ENCODE measurements around the gene NLGN3.
"Not testable (repeated sequence)": the region's sequence is repeated elsewhere in the genome, so short reads cannot be mapped to it uniquely, and the experiment has no call there.

Gene NLGN3

DNA sequence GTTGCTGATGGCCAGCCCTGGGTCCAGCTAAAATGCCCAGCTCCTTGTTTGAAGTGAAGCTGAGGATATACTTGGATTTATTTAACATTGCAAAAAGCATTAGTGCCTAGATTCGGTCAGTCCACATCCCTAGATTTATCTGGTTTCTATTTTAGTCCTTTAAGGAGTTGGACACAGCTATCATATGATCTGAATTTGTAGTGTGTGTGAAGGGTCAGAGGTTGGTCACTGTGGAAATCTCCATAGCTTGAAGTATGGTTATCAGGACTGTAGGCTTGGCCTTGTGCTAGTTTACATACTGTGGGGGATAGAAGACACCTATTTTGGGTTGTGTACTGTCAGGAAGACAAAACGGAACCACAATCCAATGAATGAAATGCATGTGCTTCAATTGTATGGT is 28.8 kb downstream of the NLGN3 start:
- no peak for DNase-seq

GRCh38 chrX:71174795-71175194 is 30.2 kb downstream of the NLGN3 start:
- no peak for DNase-seq

DNA sequence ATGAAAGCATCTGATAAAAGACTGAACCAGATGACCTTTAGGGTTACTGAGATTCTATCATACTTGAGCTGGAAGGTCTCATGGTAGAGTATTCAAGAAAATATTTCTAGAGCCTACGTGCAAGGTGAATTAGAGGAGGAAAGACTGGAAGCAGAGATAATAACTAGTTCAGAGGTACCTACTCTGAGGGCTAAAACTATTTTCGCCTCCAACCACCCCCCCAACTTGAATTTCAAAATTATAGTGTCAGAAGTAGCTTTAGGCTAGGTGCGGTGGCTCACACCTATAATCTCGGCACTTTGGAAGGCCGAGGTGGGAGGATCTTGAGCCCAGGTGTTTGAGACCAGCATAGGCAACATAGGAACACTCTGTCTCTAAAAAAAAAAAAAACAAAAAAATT is 30.9 kb downstream of the NLGN3 start:
- DNase-seq: no peak

DNA sequence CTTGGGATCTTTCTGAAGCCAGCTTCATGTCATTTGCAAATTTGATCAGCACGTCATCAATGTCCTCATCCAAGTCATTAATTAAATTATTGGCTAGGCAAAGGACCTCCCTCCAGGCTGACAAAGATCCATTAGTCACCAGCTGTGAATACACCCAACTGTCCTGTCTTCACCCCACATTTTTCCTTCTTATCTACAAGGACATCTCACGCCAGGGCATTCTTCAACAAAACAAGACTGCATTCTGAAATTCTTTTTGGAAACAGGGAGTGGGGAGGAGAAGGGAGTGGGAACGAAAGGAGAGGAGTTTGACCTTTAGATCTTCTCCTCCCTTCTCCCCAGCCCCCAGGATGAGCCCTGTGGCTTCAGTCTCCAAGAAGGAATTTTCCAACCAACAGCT is 32.7 kb downstream of the NLGN3 start:
- no peak for DNase-seq

DNA sequence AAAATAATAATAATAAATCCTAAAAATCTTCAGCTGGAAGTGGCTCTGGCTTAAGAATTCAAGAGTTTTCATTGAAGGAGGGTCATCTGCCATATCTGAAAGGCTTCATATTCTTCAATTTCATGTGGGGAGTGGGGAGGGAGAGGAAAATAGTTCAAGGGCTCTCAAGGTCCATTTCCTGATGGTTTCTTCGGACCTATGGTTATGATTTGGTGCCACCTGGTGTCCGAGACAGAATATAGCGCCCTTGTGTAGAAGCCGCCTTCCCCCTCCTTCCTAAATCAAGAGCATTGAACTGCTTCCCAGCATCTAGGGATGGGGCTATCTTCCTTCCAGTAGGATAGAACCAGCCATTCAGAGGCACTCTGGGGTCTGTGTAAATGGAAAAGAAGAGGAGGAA is 34.3 kb downstream of the NLGN3 start:
- DNase-seq: peak; percentile 31 to 59

DNA sequence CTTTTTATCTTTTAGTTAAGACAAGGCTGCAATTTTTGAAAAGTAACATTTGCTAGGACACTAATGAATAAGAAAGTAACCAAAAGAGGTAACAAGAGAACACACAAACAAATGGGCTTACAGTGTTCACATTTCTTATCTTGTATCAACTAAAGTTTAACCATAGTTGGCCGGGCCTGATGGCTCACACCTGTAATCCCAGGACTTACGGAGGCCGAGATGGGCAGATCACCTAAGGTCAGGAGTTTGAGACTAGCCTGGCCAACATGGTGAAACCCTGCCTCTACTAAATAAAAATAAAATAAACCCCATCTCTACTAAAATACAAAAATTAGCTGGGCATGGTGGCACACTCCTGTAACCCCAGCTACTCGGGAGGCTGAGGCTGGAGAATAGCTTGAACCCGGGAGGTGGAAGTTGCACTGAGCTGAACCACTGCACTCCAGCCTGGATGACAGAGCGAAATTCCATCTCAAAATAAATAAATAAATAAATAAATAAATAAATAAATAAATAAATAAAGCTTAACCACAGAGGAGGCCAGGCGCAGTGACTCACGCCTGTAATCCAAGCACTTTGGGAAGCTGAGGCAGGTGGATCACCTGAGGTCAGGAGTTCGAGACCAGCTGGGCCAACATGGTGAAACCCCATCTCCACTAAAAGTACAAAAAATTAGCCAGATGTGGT is 36.1 kb downstream of the NLGN3 start:
- not testable (repeated sequence) for DNase-seq

- DNase-seq: peak; percentile 45 to 51
Measured at GRCh38 chrX:71181558-71181909, 36.9 kb downstream of the NLGN3 start.

- DNase-seq: peak; percentile 90 to 91
Measured at GRCh38 chrX:71181910-71182799, 37.5 kb downstream of the NLGN3 start.

DNA sequence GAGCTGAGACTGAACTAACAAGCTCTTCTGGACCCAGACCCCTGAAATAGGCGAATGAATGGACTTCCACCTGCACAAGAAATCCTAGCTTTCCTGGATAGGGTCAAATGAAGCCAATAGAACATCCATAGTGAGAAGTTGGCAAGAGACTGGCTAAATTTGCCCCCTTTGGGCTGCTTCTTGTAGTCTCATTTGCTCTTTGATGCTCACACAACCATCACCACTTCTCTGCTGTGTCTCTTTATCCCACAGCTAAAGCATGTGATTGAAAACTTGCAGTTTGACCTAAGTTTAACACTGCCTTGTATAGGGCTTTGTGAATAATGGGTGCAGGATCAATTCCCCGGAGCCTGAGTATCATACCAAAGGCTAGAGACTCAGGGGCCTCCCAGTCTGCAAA is 38.2 kb downstream of the NLGN3 start:
- DNase-seq: no peak

- no peak for DNase-seq
Measured at GRCh38 chrX:71183341-71183740, 38.7 kb downstream of the NLGN3 start.

- DNase-seq: no peak
Measured at GRCh38 chrX:71184092-71184491, 39.5 kb downstream of the NLGN3 start.

DNA sequence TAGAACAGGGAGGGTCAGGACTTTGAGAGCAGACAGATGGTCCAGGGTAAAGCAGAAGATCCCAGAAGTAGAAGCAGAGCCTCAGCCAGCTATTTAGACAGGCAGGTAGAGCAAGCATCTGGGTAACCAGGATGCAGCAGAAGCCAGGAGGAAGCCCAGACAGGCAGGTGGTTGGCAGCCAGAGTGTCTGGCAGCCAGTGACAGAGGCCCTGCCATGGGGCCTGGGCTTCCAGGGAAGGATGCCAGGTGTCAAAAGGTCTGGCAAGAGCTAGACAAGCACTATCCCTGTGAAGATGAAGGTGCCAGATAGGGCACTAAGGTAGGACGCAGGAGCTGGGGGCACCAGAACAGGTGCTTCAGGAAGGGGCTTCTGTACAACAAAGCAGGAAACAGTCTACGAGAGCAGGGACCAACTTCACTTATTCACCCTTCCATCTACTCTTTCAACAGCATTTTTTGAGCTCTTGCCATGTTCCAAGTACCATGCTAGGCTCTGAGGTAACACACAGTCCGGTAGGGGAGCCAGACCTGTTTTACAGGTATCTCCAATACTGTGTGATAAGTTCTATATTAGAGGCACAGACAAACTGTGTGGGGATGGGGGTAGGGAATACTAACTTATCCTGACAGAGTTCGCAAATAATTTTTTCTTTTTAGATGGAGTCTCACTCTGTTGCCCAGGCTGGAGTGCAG is 40.3 kb downstream of the NLGN3 start:
- DNase-seq: no peak

GRCh38 chrX:71191248-71191647 is 46.6 kb downstream of the NLGN3 start:
- no peak for DNase-seq

DNA sequence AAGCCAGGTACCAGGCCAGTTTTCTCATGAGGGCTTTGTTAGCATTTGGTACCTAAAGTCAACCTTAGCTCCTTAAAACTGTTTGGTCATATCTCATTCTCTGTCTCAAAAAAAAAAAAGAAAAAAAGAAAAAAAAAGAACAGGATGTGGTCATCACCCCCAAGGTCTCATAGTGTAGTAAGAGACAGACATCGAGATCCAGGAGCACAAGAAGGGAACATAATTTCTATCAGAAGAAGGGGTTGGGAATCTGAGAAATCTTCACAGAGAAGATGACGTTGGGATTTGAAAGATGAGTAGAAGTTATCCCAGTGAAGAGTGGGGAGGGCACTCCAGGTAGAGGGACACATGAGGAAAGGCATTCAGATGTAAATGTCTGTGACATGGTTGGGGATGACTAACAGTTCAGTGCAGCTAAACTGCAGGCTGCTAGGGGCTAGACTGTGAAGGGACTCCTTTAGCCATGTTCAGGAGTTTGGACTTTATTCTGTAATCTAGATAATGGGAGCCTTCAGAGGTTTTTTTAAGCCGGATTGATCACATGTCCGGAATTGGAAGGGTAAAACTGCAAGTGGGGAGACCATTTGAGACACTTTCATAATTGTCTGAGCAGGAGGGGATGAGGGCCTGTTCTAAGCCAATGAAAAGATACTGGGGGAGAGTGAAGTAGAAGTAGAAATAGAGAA is 51.5 kb downstream of the NLGN3 start:
- no peak for DNase-seq

- peak; percentile 61 to 67 for DNase-seq
Measured at GRCh38 chrX:71198066-71198465, 53.4 kb downstream of the NLGN3 start.

- DNase-seq: no peak
Measured at GRCh38 chrX:71199252-71200008, 54.8 kb downstream of the NLGN3 start.

- no peak for DNase-seq
Measured at GRCh38 chrX:71210816-71211215, 66.2 kb downstream of the NLGN3 start.

- DNase-seq: no peak
Measured at GRCh38 chrX:71212536-71212935, 67.9 kb downstream of the NLGN3 start.

- no peak for DNase-seq
Measured at GRCh38 chrX:71214152-71214551, 69.5 kb downstream of the NLGN3 start.

DNA sequence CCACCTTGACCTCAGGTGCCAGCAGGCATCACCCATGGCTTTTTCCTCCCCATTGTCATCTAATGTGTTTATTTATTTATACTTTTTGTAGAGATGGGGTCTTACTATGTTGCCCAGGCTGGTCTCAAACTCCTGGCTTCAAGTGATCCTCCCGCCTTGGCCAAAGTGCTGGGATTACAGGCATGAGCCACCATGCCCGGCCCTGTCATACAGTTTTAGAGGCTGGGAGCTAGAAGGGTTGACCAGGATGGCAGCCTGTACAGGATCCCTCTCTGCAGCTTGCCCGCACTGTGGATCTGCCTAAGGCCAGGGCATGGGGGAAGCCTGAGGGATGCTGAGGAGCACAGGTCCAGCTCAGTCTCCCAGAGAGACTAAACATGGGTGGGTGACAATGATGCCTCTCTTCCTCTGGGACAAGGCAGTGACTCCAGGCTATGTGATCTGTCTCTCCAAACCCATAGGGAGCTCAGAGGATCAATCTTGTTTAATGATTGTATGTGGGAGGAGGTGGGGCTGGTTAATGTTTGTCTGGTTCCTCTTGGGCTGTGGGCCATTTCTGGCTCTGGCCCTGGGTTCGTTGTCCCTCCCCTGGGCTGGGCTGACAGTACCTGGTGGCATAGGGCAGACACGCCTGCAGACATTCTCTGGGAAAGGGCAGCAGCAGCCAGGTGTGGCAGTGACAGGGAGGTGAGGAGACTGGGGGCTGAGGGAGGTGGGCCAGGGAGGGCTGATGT is 70.1 kb downstream of the NLGN3 start:
- DNase-seq: no peak

- no peak for DNase-seq
Measured at GRCh38 chrX:71215338-71215912, 70.8 kb downstream of the NLGN3 start.

All from Kasumi-1 (cell line).